NB4 (cell line): ENCODE measurements around the gene ARHGAP22.

Experiments
- DNase-seq: peaks from one replicate; pipeline ENCODE4 v3.0.0; 2010; ENCODE audit warnings: low read depth
- H3K4me3 ChIP-seq: one replicate; pipeline ENCODE4 v1.5.1; 2011; ENCODE audit warnings: mild to moderate bottlenecking, low read depth, low read length, moderate library complexity
- MYC ChIP-seq: IDR thresholded peaks from 2 replicates; pipeline ENCODE4 v1.6.1; 2011; ENCODE audit warnings: low read depth, low read length
- POLR2A ChIP-seq: IDR thresholded peaks from 2 replicates; pipeline ENCODE4 v1.6.1; 2011; ENCODE audit warnings: mild to moderate bottlenecking; ENCODE audit not compliant: insufficient read length; ENCODE audit errors: extremely low read depth
- TF ChIP-seq, protein P1 (sequence below): IDR thresholded peaks from one replicate; pipeline ENCODE4 v1.5.1; 2012; ENCODE audit warnings: low read depth, low read length
- TF ChIP-seq, protein P2 (sequence below): IDR thresholded peaks from 2 replicates; pipeline ENCODE4 v1.6.1; 2011; ENCODE audit warnings: low read depth, low read length

Gene ARHGAP22

DNA sequence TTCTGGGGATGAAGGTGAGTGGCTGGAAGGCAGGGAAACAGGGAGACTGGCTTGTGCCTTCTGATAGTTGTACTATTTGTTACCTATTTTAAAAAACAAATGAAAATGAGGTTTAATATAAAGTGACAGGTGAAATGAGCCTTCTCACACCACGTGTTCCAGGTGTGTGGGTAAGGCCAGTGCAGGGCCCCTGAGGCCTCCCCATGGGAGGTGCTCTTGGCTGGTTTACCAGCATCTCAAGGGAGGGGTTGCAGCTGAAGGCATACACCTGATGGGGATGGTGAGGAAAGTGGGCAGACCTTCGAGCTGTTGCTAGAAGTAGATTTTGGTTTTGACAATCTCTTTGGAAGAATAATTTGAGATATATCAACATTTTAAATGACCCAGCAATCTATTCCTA, 103.6 kb downstream of the ARHGAP22 start:
- no peak overlapping the region for H3K4me3 ChIP-seq
- TF ChIP-seq, protein P1, sequence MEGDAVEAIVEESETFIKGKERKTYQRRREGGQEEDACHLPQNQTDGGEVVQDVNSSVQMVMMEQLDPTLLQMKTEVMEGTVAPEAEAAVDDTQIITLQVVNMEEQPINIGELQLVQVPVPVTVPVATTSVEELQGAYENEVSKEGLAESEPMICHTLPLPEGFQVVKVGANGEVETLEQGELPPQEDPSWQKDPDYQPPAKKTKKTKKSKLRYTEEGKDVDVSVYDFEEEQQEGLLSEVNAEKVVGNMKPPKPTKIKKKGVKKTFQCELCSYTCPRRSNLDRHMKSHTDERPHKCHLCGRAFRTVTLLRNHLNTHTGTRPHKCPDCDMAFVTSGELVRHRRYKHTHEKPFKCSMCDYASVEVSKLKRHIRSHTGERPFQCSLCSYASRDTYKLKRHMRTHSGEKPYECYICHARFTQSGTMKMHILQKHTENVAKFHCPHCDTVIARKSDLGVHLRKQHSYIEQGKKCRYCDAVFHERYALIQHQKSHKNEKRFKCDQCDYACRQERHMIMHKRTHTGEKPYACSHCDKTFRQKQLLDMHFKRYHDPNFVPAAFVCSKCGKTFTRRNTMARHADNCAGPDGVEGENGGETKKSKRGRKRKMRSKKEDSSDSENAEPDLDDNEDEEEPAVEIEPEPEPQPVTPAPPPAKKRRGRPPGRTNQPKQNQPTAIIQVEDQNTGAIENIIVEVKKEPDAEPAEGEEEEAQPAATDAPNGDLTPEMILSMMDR = no peak
- TF ChIP-seq POLR2A (no peak), MYC (no peak)
- TF ChIP-seq, protein P2, sequence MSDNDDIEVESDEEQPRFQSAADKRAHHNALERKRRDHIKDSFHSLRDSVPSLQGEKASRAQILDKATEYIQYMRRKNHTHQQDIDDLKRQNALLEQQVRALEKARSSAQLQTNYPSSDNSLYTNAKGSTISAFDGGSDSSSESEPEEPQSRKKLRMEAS = no peak
- DNase-seq = no peak

DNA sequence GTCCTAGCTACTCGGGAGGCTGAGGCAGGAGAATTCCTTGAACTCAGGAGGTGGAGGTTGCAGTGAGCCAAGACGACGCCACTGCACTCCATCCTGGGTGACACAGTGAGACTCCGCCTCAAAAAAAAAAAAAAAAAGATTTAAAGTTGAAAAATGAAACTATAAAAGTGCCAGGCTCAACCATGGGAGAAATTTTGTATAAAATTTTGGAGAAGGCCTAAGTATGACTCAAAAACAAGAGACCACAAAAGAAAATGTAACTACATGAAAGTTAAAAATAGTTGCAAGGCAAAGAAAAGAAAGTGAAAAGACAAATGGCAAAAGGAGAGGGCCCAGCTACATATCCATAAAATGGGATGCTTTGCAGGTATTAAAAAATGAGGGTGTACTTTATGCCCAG, 104.1 kb downstream of the ARHGAP22 start:
- no peak overlapping the region for H3K4me3 ChIP-seq
- no peak for TF ChIP-seq POLR2A
- TF ChIP-seq, protein P1 = no peak
- TF ChIP-seq, protein P2 = no peak
- TF ChIP-seq MYC = no peak
- DNase-seq = no peak

DNA sequence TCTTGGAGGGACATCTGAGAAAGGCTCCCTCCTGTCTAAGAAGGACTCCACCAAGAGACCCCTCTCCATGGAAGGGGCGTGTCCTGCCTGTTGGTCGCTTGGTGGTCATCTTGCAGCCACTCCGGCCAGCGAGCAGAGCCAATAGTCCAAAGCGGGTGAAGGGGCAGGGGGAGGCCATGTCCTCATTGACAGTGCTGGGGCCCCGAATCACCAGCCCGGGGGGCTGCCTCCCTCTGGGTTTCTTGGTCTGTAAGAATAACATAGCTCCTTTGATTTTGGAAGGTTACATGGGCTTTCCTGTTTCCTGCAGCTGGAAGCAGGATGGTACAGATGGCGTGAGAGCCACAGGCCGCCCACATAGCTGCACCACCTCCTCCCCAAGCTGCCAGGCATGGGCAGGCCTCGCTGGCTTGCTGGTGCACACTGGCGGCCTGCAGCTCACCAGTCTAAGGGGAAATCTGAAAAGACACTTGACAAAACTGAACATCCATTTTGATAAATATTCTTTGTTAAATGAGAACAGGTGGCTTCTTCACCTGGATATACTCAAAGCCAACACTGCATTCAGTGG, 105.8 kb downstream of the ARHGAP22 start:
- H3K4me3 ChIP-seq = no peak overlapping the region
- TF ChIP-seq MYC = no peak
- TF ChIP-seq, protein P1 = no peak
- TF ChIP-seq POLR2A = no peak
- TF ChIP-seq, protein P2 = no peak
- no peak for DNase-seq

DNA sequence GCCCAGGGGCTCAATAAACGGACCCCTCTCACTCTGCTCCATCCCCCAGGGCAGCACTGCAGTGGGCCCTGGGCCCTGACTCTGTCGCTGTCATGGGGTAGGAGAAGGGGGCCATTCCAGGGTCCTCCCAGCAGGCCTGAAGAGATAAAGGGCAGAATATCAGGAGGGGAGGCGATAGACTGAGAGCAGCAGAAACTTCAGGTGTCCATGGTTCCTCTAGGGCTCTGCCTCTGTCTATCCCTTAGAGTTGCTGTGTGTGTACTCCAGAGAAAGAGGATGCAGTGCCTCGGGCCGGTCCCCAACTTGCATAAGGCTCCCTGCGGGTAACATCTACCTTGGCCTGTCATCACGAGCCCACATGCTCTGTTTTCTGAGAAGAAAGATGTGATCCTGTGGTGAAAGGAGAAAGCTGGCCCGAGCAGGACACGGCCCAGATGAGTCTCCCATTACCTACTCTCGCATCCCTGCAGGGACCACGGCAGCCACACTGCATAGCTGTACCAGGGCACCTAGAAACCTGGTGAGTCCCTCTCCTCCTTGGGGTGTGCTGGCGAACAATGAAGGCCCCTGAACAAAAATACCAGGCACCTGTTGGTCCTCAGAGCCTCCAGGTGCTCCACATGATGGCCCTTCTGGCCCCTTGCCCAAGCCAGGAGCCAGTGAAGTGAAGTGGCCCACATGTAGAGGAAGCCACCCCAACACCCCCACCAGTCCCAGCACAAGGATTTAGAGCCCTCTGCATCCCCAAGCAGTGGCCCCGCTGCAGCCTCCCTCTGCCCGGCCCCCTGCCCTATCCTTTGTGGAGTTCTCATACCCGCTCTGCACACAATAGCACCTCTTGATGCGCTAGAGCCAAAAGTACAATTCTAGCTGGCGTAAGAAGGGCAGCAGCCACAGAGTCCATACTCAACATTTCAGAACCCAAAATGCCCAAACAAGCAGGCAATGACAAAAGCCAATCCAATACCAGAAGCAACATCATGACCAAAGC, 106.8 kb downstream of the ARHGAP22 start:
- no peak overlapping the region for H3K4me3 ChIP-seq
- DNase-seq = no peak
- TF ChIP-seq MYC = no peak
- TF ChIP-seq, protein P2 = no peak
- no peak for TF ChIP-seq POLR2A
- TF ChIP-seq, protein P1 = no peak

DNA sequence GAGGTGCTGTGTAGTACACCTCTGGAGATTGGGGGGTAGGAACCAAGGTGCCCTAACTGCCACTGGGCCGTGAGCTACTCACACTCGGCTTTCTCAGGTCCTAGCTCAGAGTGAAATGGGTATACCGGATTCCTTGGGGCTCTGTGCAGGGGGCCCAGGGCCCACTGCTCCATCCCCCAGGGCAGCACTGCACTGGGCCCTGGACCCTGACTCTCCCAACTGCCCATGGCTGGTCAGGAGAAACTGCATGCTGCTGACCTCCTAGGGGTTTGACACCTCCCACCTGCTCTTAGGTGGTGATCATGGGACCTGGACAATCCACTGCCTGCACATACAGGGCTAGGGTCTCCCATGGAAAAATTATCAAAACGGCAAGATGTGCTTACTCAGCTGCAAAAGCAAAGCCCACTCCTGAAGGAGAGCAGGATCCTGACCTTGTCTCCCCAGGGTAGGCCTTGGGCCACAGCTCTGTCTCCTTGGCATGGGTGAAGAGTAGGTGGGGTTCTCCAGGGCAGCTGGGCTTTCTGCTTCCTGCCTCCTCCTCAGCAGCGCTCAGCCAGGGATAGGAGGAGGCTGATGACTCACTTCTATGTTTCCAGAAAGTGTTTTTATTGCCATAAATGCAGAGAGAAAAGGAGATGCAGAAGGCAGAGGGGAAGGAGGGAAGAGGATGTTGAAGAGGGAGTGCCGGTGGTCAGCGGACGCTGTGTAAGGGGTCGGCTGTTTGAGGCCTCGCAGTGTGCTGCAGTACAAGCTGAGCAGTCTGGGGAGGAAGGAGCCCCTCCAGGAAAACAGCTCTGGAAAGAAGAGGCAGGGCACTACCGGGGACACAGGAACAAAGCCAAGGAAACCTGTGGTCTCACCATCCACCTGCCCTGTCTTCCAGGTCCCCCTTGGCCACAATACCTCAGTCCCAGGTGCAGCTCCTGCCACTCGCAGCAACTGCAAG, 107.8 kb downstream of the ARHGAP22 start:
- DNase-seq = peak; percentile 66
- TF ChIP-seq, protein P2 = no peak
- TF ChIP-seq MYC (no peak), POLR2A (no peak)
- TF ChIP-seq, protein P1 = no peak
- H3K4me3 ChIP-seq = no peak overlapping the region
